ENCODE measurements around the gene DNAH8. TPM values are rescaled to one million over a fixed set of nuclear protein-coding genes. Genes with fewer than 3 reads are reported as not detected.

DNAH8 gene
- polyA plus RNA-seq, 3 donors, result not detected

DNA sequence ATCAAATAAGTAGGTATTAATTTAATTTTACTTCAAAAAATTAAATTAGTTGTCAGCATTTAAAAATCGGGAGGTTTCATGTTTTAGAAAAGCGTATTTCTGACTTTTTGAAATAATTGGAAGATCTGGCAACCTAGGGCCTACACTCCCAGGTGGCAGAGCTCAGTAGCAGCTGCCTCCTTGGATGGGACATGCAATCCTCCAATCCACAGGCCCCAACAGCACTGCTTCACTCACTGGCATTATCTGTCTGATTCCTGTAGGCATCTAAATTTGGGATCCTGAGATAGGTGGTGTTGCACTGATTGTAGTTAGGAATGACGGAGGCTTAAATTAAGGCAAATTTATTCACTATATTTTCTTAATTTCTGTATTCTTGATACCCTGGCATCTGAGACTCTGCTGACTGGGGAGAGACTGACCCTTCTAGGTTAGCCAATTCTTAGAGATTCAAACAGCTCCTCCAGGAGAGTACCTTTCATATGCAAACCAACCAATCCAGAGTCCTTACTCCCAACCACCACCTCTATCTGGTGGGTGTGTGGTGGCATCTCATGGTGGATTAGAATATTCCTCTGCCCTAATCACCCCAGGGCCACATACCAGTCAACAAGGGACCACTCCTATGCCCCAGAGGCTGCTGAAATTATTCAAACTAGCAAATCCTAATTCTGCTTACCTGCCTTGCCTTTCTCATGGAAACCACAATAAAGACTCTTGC lies 186.9 kb downstream of the DNAH8 start:
- Histone ChIP-seq H3K27ac (ENCODE audit: low read depth in 1 of 2, low read length in 2 of 2) (no peak overlapping the region), H3K9me3 (replicated peaks in 1 of 2; ENCODE audit: control insufficient read depth in 1 of 2, insufficient read depth in 1 of 2, low read length in 2 of 2) (no peaks in the 10 kb centered on the region), H3K9ac (ENCODE audit: insufficient read depth, low read length, poor library complexity, severe bottlenecking) (no peak overlapping the region), H4K20me1 (ENCODE audit: insufficient read depth, low read length) (no peaks in the 10 kb centered on the region), H2AFZ (ENCODE audit: insufficient read depth, low read depth, low read length, poor library complexity, severe bottlenecking) (no peak overlapping the region), H3K4me1 (ENCODE audit: control insufficient read depth in 1 of 2, insufficient read depth in 2 of 2, low read length in 2 of 2) (no peaks in the 10 kb centered on the region), H3K79me2 (ENCODE audit: insufficient read depth, low read length) (no peaks in the 10 kb centered on the region), H3K4me2 (replicated peaks; ENCODE audit: extremely low read depth, low read length, poor library complexity, severe bottlenecking) (no peak overlapping the region), H3K4me3 (replicated peaks in 1 of 3; ENCODE audit: low read depth in 2 of 3, low read length in 3 of 3) (no peak overlapping the region), H3K36me3 (replicated peaks in 1 of 2; ENCODE audit: control insufficient read depth in 1 of 2, insufficient read depth in 2 of 2, low read length in 2 of 2) (no peaks in the 10 kb centered on the region), H3K27me3 (ENCODE audit: control insufficient read depth in 2 of 2, insufficient read depth in 2 of 2, low read length in 2 of 2) (no peaks in the 10 kb centered on the region)
- no peaks in the 10 kb centered on the region for H3K4me1 Mint-ChIP-seq
- no peak overlapping the region for H3K4me3 Mint-ChIP-seq
- WGBS (ENCODE audit: insufficient coverage), result no CpG with 5 or more reads among the region's 3 CpGs
- no peaks in the 10 kb centered on the region for H3K36me3 Mint-ChIP-seq
- H3K27ac Mint-ChIP-seq, result no peak overlapping the region
- TF ChIP-seq, protein P1, sequence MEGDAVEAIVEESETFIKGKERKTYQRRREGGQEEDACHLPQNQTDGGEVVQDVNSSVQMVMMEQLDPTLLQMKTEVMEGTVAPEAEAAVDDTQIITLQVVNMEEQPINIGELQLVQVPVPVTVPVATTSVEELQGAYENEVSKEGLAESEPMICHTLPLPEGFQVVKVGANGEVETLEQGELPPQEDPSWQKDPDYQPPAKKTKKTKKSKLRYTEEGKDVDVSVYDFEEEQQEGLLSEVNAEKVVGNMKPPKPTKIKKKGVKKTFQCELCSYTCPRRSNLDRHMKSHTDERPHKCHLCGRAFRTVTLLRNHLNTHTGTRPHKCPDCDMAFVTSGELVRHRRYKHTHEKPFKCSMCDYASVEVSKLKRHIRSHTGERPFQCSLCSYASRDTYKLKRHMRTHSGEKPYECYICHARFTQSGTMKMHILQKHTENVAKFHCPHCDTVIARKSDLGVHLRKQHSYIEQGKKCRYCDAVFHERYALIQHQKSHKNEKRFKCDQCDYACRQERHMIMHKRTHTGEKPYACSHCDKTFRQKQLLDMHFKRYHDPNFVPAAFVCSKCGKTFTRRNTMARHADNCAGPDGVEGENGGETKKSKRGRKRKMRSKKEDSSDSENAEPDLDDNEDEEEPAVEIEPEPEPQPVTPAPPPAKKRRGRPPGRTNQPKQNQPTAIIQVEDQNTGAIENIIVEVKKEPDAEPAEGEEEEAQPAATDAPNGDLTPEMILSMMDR (IDR thresholded peaks at IDR 0.05), result no peak
- H3K9me3 Mint-ChIP-seq, result peaks cover 0 to 5% (median 0%) of the 10 kb centered on the region in 7 donors
- H3K27me3 Mint-ChIP-seq (ENCODE audit: low read depth in 3 of 3), result peaks cover 0 to 8% (median 3%) of the 10 kb centered on the region in 3 donors
- intact Hi-C loops (cut with micrococcal nuclease), result no loop called here
- DNase-seq, result no peak

DNA sequence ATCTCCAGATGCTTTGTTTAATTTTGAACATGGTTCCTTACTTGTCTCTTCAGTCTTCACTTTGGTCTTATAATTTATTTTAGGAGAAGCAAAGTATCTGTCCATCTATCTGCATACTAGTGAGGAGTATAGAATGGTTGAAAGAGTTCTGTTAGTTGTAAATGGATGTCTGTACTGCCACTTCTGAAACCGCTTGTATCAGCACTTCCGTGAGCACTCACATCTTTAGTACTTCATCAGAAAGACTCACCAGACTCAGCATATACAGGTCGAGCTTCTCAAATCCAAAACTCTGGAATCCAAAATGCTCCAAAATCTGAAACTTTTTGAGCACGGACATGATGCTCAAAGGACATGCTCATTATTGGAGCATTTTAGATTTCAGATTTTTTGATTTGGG lies 191.5 kb downstream of the DNAH8 start:
- no peaks in the 10 kb centered on the region for H3K9me3 ChIP-seq (replicated peaks in 1 of 2; ENCODE audit: control insufficient read depth in 1 of 2, insufficient read depth in 1 of 2, low read length in 2 of 2)
- H4K20me1 ChIP-seq (ENCODE audit: insufficient read depth, low read length), result no peaks in the 10 kb centered on the region
- peaks cover 0 to 1% (median 0%) of the 10 kb centered on the region in 3 donors for H3K27me3 Mint-ChIP-seq (ENCODE audit: low read depth in 3 of 3)
- H3K4me1 ChIP-seq (ENCODE audit: control insufficient read depth in 1 of 2, insufficient read depth in 2 of 2, low read length in 2 of 2), result no peaks in the 10 kb centered on the region
- H3K27ac ChIP-seq (ENCODE audit: low read depth in 1 of 2, low read length in 2 of 2), result no peak overlapping the region
- H3K9me3 Mint-ChIP-seq, result peaks cover 0 to 4% (median 0%) of the 10 kb centered on the region in 7 donors
- no peak overlapping the region for H3K4me3 Mint-ChIP-seq
- no peaks in the 10 kb centered on the region for H3K36me3 Mint-ChIP-seq
- intact Hi-C loops (cut with micrococcal nuclease), result no loop called here
- no CpG with 5 or more reads among the region's 4 CpGs for WGBS (ENCODE audit: insufficient coverage)
- TF ChIP-seq, protein P1 (IDR thresholded peaks at IDR 0.05), result no peak
- no peak overlapping the region for H3K4me3 ChIP-seq (replicated peaks in 1 of 3; ENCODE audit: low read depth in 2 of 3, low read length in 3 of 3)
- H3K9ac ChIP-seq (ENCODE audit: insufficient read depth, low read length, poor library complexity, severe bottlenecking), result no peak overlapping the region
- no peak overlapping the region for H2AFZ ChIP-seq (ENCODE audit: insufficient read depth, low read depth, low read length, poor library complexity, severe bottlenecking)
- H3K79me2 ChIP-seq (ENCODE audit: insufficient read depth, low read length), result no peaks in the 10 kb centered on the region
- H3K27me3 ChIP-seq (ENCODE audit: control insufficient read depth in 2 of 2, insufficient read depth in 2 of 2, low read length in 2 of 2), result no peaks in the 10 kb centered on the region
- H3K36me3 ChIP-seq (replicated peaks in 1 of 2; ENCODE audit: control insufficient read depth in 1 of 2, insufficient read depth in 2 of 2, low read length in 2 of 2), result no peaks in the 10 kb centered on the region
- no peaks in the 10 kb centered on the region for H3K4me1 Mint-ChIP-seq
- no peak for DNase-seq
- H3K27ac Mint-ChIP-seq, result no peak overlapping the region
- no peak overlapping the region for H3K4me2 ChIP-seq (replicated peaks; ENCODE audit: extremely low read depth, low read length, poor library complexity, severe bottlenecking)

Measured in CD14-positive monocyte (primary cell).